ENCODE data around the gene VWA8. TPM values are rescaled to one million over a fixed set of nuclear protein-coding genes. Genes with fewer than 3 reads are reported as not detected.

Gene VWA8
- total RNA-seq, 2 experiments from 2014 or later = 21.7 to 26.2 TPM

DNA sequence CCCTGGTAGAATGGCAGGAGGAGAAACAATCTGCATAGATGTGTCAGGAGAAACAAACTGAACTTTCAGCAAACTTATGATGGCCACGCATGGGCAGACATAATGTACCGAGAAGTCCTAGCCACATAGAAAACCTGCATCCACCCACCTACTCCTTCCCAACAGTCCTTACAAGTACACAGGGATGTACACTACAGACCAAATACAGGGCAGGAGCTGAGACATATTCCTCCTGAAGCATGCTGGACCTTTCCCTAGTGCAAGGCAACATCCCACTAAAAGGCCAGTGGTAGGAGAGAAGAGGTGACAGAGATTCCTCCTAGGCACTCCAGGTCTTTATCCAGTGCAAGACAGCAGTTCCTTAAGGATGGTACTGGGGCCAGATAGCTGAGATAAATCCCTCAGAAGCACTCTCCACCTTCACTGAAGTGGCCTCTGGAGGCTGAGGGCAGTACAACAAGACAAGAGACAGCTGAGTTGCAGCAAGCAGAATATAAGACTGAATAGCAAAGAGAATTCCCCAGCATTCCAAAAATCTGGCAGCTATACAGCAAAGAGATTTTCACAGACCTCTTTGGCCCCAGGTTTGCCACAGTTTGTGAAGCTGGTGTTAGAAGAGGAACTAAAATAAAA lies 18.3 kb downstream of the VWA8 start:
- no peak overlapping the region for H3K4me3 Mint-ChIP-seq
- no peak for ATAC-seq
- no peak overlapping the region for H3K27ac Mint-ChIP-seq
- H3K27me3 Mint-ChIP-seq = no peaks in the 10 kb centered on the region
- DNase-seq = no peak
- H3K36me3 Mint-ChIP-seq (ENCODE audit: low read depth) = peaks cover 46% of the 10 kb centered on the region
- CTCF ChIA-PET = interaction anchor here (0.8 to 2.5 kb wide), 7 partner anchors 10 to 258 kb away, joined by 3 to 11 read pairs (median 4); no protein-coding TSS in a partner anchor
- peaks cover 28% of the 10 kb centered on the region for H3K4me1 Mint-ChIP-seq
- POLR2A ChIA-PET = interaction anchor here (0.7 kb wide), 1 partner anchor 98 kb away, joined by 3 read pairs; no protein-coding TSS in a partner anchor
- peaks cover 15% of the 10 kb centered on the region for H3K9me3 Mint-ChIP-seq (ENCODE audit: low read depth)
- intact Hi-C loops (cut with DNase I, micrococcal nuclease) = no loop called here

GRCh38 chr13:41941174-41941573 lies 19.7 kb downstream of the VWA8 start:
- ATAC-seq = no peak
- peaks cover 9% of the 10 kb centered on the region for H3K9me3 Mint-ChIP-seq (ENCODE audit: low read depth)
- CTCF ChIA-PET = interaction anchor here (1.3 to 2.0 kb wide), 3 partner anchors 9 to 23 kb away, joined by 3 to 11 read pairs (median 6); no protein-coding TSS in a partner anchor
- H3K4me1 Mint-ChIP-seq = peaks cover 32% of the 10 kb centered on the region
- no peak overlapping the region for H3K4me3 Mint-ChIP-seq
- POLR2A ChIA-PET = no interaction called here
- intact Hi-C loops (cut with DNase I, micrococcal nuclease) = no loop called here
- H3K36me3 Mint-ChIP-seq (ENCODE audit: low read depth) = peaks cover 38% of the 10 kb centered on the region
- no peak for DNase-seq
- no peak overlapping the region for H3K27ac Mint-ChIP-seq
- no peaks in the 10 kb centered on the region for H3K27me3 Mint-ChIP-seq

- Mint-ChIP-seq H3K27ac (no peak overlapping the region), H3K36me3 (ENCODE audit: low read depth) (peaks cover 23% of the 10 kb centered on the region), H3K9me3 (ENCODE audit: low read depth) (no peaks in the 10 kb centered on the region), H3K27me3 (no peaks in the 10 kb centered on the region), H3K4me3 (no peak overlapping the region), H3K4me1 (peaks cover 33% of the 10 kb centered on the region)
- ATAC-seq = no peak
- intact Hi-C loops (cut with DNase I, micrococcal nuclease) = no loop called here
- CTCF ChIA-PET = no interaction called here
- POLR2A ChIA-PET = no interaction called here
- DNase-seq = no peak
Observed at GRCh38 chr13:41939398-41939797, 21.5 kb downstream of the VWA8 start.

- Mint-ChIP-seq H3K9me3 (ENCODE audit: low read depth) (no peaks in the 10 kb centered on the region), H3K4me1 (peaks cover 32% of the 10 kb centered on the region), H3K36me3 (ENCODE audit: low read depth) (peaks cover 27% of the 10 kb centered on the region), H3K27me3 (no peaks in the 10 kb centered on the region), H3K4me3 (no peak overlapping the region), H3K27ac (no peak overlapping the region)
- POLR2A ChIA-PET = no interaction called here
- CTCF ChIA-PET = no interaction called here
- ATAC-seq (no peak), DNase-seq (no peak)
- intact Hi-C loops (cut with DNase I, micrococcal nuclease) = no loop called here
Observed at GRCh38 chr13:41938918-41939317, 22.0 kb downstream of the VWA8 start.

DNA sequence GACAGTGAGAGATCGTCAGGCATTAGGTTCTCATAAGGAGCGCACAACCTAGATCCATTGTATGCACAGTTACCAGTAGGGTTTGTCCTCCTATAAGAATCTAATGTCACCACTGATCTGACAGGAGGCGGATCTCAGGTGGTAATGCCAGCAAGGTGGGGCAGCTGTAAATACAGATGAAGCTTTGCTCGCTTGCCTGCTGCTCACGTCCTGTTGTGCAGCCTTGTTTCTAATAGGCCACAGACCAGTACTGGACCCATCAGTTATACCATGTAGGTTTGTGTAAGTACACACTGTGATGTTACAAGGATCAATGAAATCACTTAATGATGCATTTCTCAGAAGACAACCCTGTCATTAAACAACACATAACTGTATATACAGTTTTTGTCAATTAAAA lies 23.5 kb downstream of the VWA8 start:
- CTCF ChIA-PET = no interaction called here
- DNase-seq (no peak), ATAC-seq (no peak)
- Mint-ChIP-seq H3K4me3 (no peak overlapping the region), H3K9me3 (ENCODE audit: low read depth) (no peaks in the 10 kb centered on the region), H3K36me3 (ENCODE audit: low read depth) (peaks cover 30% of the 10 kb centered on the region), H3K27ac (no peak overlapping the region), H3K4me1 (peaks cover 36% of the 10 kb centered on the region), H3K27me3 (no peaks in the 10 kb centered on the region)
- POLR2A ChIA-PET = interaction anchor here (0.6 kb wide), 1 partner anchor 44 kb away, joined by 3 read pairs; no protein-coding TSS in a partner anchor
- intact Hi-C loops (cut with DNase I, micrococcal nuclease) = no loop called here

DNA sequence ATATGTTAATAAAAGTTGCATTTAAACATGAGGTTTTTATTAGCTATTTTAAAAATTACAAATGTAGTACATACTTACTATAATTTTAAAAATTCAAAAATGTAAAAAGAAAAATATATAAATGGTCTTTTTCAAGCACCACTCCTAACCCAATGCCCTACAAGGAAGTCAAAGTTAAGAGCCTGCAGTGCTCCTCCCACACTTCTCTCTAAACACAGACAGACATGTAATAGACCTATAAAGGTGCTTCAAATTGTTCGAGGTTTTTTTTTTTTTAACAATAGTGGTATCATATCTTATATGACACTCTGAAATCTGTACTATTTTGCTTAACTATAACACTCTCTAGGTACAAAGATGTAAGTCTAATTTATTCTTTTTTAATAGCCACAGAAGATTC lies 25.4 kb downstream of the VWA8 start:
- ChIA-PET CTCF (no interaction called here), POLR2A (no interaction called here)
- Mint-ChIP-seq H3K27ac (no peak overlapping the region), H3K36me3 (ENCODE audit: low read depth) (peaks cover 28% of the 10 kb centered on the region), H3K4me3 (no peak overlapping the region), H3K9me3 (ENCODE audit: low read depth) (no peaks in the 10 kb centered on the region), H3K27me3 (no peaks in the 10 kb centered on the region), H3K4me1 (peaks cover 43% of the 10 kb centered on the region)
- no peak for ATAC-seq
- intact Hi-C loops (cut with DNase I, micrococcal nuclease) = no loop called here
- no peak for DNase-seq

- Mint-ChIP-seq H3K9me3 (ENCODE audit: low read depth) (peaks cover 1% of the 10 kb centered on the region), H3K4me3 (no peak overlapping the region), H3K27ac (no peak overlapping the region), H3K36me3 (ENCODE audit: low read depth) (peaks cover 31% of the 10 kb centered on the region), H3K4me1 (peaks cover 46% of the 10 kb centered on the region), H3K27me3 (no peaks in the 10 kb centered on the region)
- no peak for DNase-seq
- ChIA-PET CTCF (no interaction called here), POLR2A (no interaction called here)
- ATAC-seq = no peak
- intact Hi-C loops (cut with DNase I, micrococcal nuclease) = no loop called here
Observed at GRCh38 chr13:41934994-41935393, 25.9 kb downstream of the VWA8 start.

GRCh38 chr13:41934120-41934519 lies 26.8 kb downstream of the VWA8 start:
- Mint-ChIP-seq H3K27ac (no peak overlapping the region), H3K36me3 (ENCODE audit: low read depth) (peaks cover 33% of the 10 kb centered on the region), H3K4me3 (no peak overlapping the region), H3K27me3 (no peaks in the 10 kb centered on the region), H3K4me1 (peaks cover 49% of the 10 kb centered on the region), H3K9me3 (ENCODE audit: low read depth) (peaks cover 1% of the 10 kb centered on the region)
- ATAC-seq (no peak), DNase-seq (no peak)
- POLR2A ChIA-PET = no interaction called here
- intact Hi-C loops (cut with DNase I, micrococcal nuclease) = no loop called here
- CTCF ChIA-PET = no interaction called here

GRCh38 chr13:41931337-41931736 lies 29.6 kb downstream of the VWA8 start:
- Mint-ChIP-seq H3K36me3 (ENCODE audit: low read depth) (peaks cover 42% of the 10 kb centered on the region), H3K9me3 (ENCODE audit: low read depth) (peaks cover 1% of the 10 kb centered on the region), H3K4me1 (peaks cover 64% of the 10 kb centered on the region), H3K4me3 (no peak overlapping the region), H3K27ac (peak overlapping the region; percentile 60), H3K27me3 (no peaks in the 10 kb centered on the region)
- peak; percentile 53 for ATAC-seq
- ChIA-PET POLR2A (interaction anchor here (0.6 to 1.8 kb wide), 6 partner anchors 11 to 464 kb away, joined by 4 to 13 read pairs (median 6); no protein-coding TSS in a partner anchor), CTCF (interaction anchor here (0.7 to 2.8 kb wide), 8 partner anchors 10 to 441 kb away, joined by 3 to 11 read pairs (median 4); no protein-coding TSS in a partner anchor)
- intact Hi-C loops (cut with DNase I, micrococcal nuclease) = no loop called here
- no peak for DNase-seq

- H3K4me1 Mint-ChIP-seq = peaks cover 60% of the 10 kb centered on the region
- POLR2A ChIA-PET = interaction anchor here (1.4 kb wide), 1 partner anchor 12 kb away, joined by 4 read pairs; no protein-coding TSS in a partner anchor
- DNase-seq = no peak
- peak overlapping the region; percentile 33 for H3K27ac Mint-ChIP-seq
- no peak overlapping the region for H3K4me3 Mint-ChIP-seq
- H3K9me3 Mint-ChIP-seq (ENCODE audit: low read depth) = peaks cover 5% of the 10 kb centered on the region
- ATAC-seq = no peak
- peaks cover 49% of the 10 kb centered on the region for H3K36me3 Mint-ChIP-seq (ENCODE audit: low read depth)
- CTCF ChIA-PET = interaction anchor here (0.9 kb wide), 1 partner anchor 16 kb away, joined by 3 read pairs; no protein-coding TSS in a partner anchor
- no peaks in the 10 kb centered on the region for H3K27me3 Mint-ChIP-seq
- intact Hi-C loops (cut with DNase I, micrococcal nuclease) = no loop called here
Observed at GRCh38 chr13:41930154-41930553, 30.8 kb downstream of the VWA8 start.

DNA sequence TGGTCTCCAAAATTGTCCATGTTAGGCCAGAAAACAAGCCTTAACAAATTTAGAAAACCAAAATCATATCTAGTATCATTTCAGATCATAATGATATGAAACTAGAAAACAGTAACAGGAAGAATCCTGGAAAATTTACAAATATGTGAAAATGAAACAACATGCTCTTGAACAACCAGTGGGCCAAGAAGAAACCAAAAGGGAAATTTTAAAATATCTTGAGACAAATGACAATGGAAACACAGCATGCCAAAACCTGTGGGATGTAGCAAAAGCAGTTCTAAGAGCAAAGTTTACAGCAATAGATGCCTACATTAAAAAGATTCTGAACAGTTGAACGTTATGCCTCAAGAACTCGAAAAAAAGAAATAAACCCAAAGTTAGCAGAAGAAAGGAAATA lies 32.6 kb downstream of the VWA8 start:
- H3K4me3 Mint-ChIP-seq = peak overlapping the region; percentile 64
- H3K27me3 Mint-ChIP-seq = no peaks in the 10 kb centered on the region
- POLR2A ChIA-PET = no interaction called here
- CTCF ChIA-PET = no interaction called here
- peaks cover 53% of the 10 kb centered on the region for H3K36me3 Mint-ChIP-seq (ENCODE audit: low read depth)
- H3K9me3 Mint-ChIP-seq (ENCODE audit: low read depth) = peaks cover 19% of the 10 kb centered on the region
- intact Hi-C loops (cut with DNase I, micrococcal nuclease) = loop anchor here (1.0 kb wide), 2 partner anchors 10 to 11 kb away; no protein-coding TSS in a partner anchor
- H3K27ac Mint-ChIP-seq = peak overlapping the region; percentile 84
- DNase-seq (no peak), ATAC-seq (peak; percentile 18)
- H3K4me1 Mint-ChIP-seq = peaks cover 73% of the 10 kb centered on the region

DNA sequence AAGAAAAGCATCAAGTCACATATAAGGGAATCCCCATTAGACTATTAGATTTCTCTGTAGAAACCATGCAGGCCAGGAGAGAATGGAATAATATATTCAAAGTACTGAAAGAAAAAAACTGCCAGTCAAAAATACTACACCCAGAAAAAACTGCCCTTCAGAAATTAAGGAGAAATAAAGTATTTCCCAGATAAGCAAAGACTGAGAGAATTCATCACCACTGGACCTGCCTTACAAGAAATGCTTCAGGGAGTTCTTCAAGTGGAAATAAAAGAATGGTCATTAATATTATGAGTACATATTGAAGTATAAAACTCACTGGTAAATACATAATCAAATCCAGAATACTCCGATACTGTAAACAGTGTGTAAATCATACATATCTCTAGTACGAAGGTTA lies 35.9 kb downstream of the VWA8 start:
- CTCF ChIA-PET = interaction anchor here (0.6 to 1.2 kb wide), 3 partner anchors 9 to 676 kb away, joined by 3 to 4 read pairs (median 3); partner anchors contain the start of gene VWA8
- H3K4me3 Mint-ChIP-seq = no peak overlapping the region
- H3K4me1 Mint-ChIP-seq = peaks cover 71% of the 10 kb centered on the region
- no peaks in the 10 kb centered on the region for H3K27me3 Mint-ChIP-seq
- no peak for ATAC-seq
- H3K9me3 Mint-ChIP-seq (ENCODE audit: low read depth) = peaks cover 21% of the 10 kb centered on the region
- POLR2A ChIA-PET = no interaction called here
- DNase-seq = no peak
- H3K27ac Mint-ChIP-seq = peak overlapping the region; percentile 68
- peaks cover 74% of the 10 kb centered on the region for H3K36me3 Mint-ChIP-seq (ENCODE audit: low read depth)
- intact Hi-C loops (cut with DNase I, micrococcal nuclease) = no loop called here
